K562 (cell line): ENCODE measurements around the gene UBA3. TPM values are rescaled to one million over a fixed set of nuclear protein-coding genes. Genes with fewer than 3 reads are reported as not detected.

ENCODE experiments used
- ATAC-seq: fragments of 200-7000 bp; cut with Tn5 transposase; 3 replicates; pipeline ENCODE4 v1.9.1; 2020; ENCODE audit warnings: moderate library complexity
- BruUV-seq: library from RNA; stranded (reverse); fragments of 400-500 nt; replicated peaks from 2 replicates; lab custom pipeline; 2021; lab: Mats Ljungman, UMichigan
- CTCF ChIA-PET: fragments of 300-600 bp; formaldehyde crosslinking; extraction: SDS; loops from one replicate; lab custom pipeline; 2021; ENCODE audit warnings: low intra/inter-chr PET ratio; lab: Yijun Ruan, JAX
- POLR2A ChIA-PET: fragments of 300-600, 350-650 bp; sonication (Branson Sonifier 250); formaldehyde crosslinking; extraction: SDS; loops from one replicate; lab custom pipeline; 2021; ENCODE audit warnings: antibody characterized with exemption, inconsistent platforms; lab: Yijun Ruan, JAX
- DNase-seq, 4 experiments: peaks; one replicate each; pipeline versions ENCODE4 v3.0.0 to v3.0.0-alpha.2; 2011 to 2018; ENCODE audit warnings: low spot score in 3 of 4, mixed read lengths in 3 of 4; ENCODE audit errors: extremely low read depth in 1 of 4
- FAIRE-seq: peaks from 2 replicates; lab custom pipeline; 2011; peaks lifted over from hg19 to GRCh38; lab: Jason Lieb, UNC
- H2AFZ ChIP-seq: 2 replicates; pipeline ENCODE4 v1.6.0; 2011; ENCODE audit warnings: low read depth, low read length, control low read depth, inconsistent platforms
- H3K27ac ChIP-seq: fragments of 200-600 bp; 3 replicates; pipeline ENCODE4 v1.8.0; 2011; ENCODE audit warnings: low read depth, mild to moderate bottlenecking, control low read depth, inconsistent platforms, low read length, moderate library complexity, mixed read lengths; ENCODE audit errors: extremely low read depth
- H3K27me3 ChIP-seq, 2 experiments: fragments of 300-600 bp in 1 of 2; 2 replicates in 1 of 2; 3 replicates in 1 of 2; pipeline versions ENCODE4 v1.6.0 to v1.8.0; 2011; ENCODE audit warnings: inconsistent platforms in 2 of 2, low read length in 2 of 2, mild to moderate bottlenecking in 1 of 2, mixed read lengths in 1 of 2, moderate library complexity in 1 of 2; ENCODE audit not compliant: control insufficient read depth in 2 of 2, insufficient read depth in 2 of 2
- H3K36me3 ChIP-seq: fragments of 300-600 bp; 3 replicates; pipeline ENCODE4 v1.8.0; 2011; ENCODE audit warnings: mild to moderate bottlenecking, low read length, inconsistent platforms; ENCODE audit not compliant: control insufficient read depth, insufficient read depth
- H3K4me1 ChIP-seq, 2 experiments: fragments of 200-600 bp in 1 of 2; replicated peaks in 1 of 2; 2 replicates in 1 of 2; 3 replicates in 1 of 2; pipeline versions ENCODE4 v1.5.1 to v1.8.0; 2011; ENCODE audit warnings: inconsistent platforms in 2 of 2, low read length in 2 of 2, mild to moderate bottlenecking in 1 of 2, mixed read lengths in 1 of 2, moderate library complexity in 1 of 2; ENCODE audit not compliant: control insufficient read depth in 2 of 2, insufficient read depth in 2 of 2
- H3K4me2 ChIP-seq: 2 replicates; pipeline ENCODE4 v1.6.1; 2011; ENCODE audit warnings: low read length, control low read depth, inconsistent platforms, mixed read lengths; ENCODE audit not compliant: insufficient read depth
- H3K4me3 ChIP-seq: fragments of 200-600 bp; sonication (generic), shearing (Covaris generic); 2 replicates; pipeline ENCODE4 v1.5.1; 2016; ENCODE audit warnings: control low read depth, inconsistent platforms
- H3K79me2 ChIP-seq: fragments of 200-600 bp; 3 replicates; pipeline ENCODE4 v1.8.0; 2011; ENCODE audit warnings: low read length, inconsistent platforms; ENCODE audit not compliant: control insufficient read depth, insufficient read depth
- H3K9ac ChIP-seq, 2 experiments: 2 replicates each; pipeline versions ENCODE4 v1.6.0 to v1.6.1; 2011; ENCODE audit warnings: low read depth in 2 of 2, low read length in 2 of 2, control low read depth in 1 of 2, inconsistent platforms in 1 of 2, mild to moderate bottlenecking in 1 of 2, mixed read lengths in 1 of 2; ENCODE audit not compliant: insufficient read depth in 1 of 2
- H3K9me1 ChIP-seq: one replicate; pipeline ENCODE4 v1.6.0; 2011; ENCODE audit warnings: inconsistent platforms, mild to moderate bottlenecking, low read length, moderate library complexity; ENCODE audit not compliant: control insufficient read depth, insufficient read depth
- H3K9me3 ChIP-seq: replicated peaks from 2 replicates; pipeline ENCODE4 v1.5.1; 2011; ENCODE audit warnings: low read depth, low read length, inconsistent platforms; ENCODE audit not compliant: control insufficient read depth, insufficient read depth
- H4K20me1 ChIP-seq: replicated peaks from 2 replicates; pipeline ENCODE4 v1.6.1; 2011; ENCODE audit warnings: low read length, inconsistent platforms, mixed read lengths; ENCODE audit not compliant: control insufficient read depth, insufficient read depth
- BRD9 ChIP-seq: fragments of 450-650 bp; IDR thresholded peaks from 2 replicates; pipeline ENCODE4 v1.6.1; 2018; ENCODE audit warnings: low read depth; ENCODE audit not compliant: partially characterized antibody
- MIER1 ChIP-seq: fragments of 450-650 bp; IDR thresholded peaks from 2 replicates; pipeline ENCODE4 v1.6.1; 2016; ENCODE audit warnings: antibody characterized with exemption, mild to moderate bottlenecking, low read depth
- WGBS: fragments of 100-300 bp; shearing (Covaris generic); methylation state at CpG from one replicate; pipeline ENCODE4 v1.1.6; 2016; ENCODE audit warnings: low coverage, mixed read lengths; ENCODE audit not compliant: insufficient coverage; ENCODE audit errors: missing lambda C conversion rate; 5-methylcytosine and 5-hydroxymethylcytosine counted together
- in situ Hi-C: fragments of 300-500 bp; cut with MboI; formaldehyde crosslinking; loops from 4 replicates; pipeline ENCODE4 v1.15.0; 2018; ENCODE audit warnings: inconsistent platforms, mixed read lengths
- intact Hi-C: fragments of 100-400 bp; cut with micrococcal nuclease; formaldehyde crosslinking; loops from 2 replicates; pipeline ENCODE4 v1.14.2; 2022
- polyA plus RNA-seq, 8 experiments: library from polyadenylated mRNA; depleted of rRNA in 4 of 8; stranded (reverse) in 5 of 8; unstranded in 3 of 8; fragments of >200 nt; fragmentation: Nextera tagmentation in 2 of 8; fragmentation: Illumina TruSeq in 1 of 8; extraction: Ambion mirVana in 2 of 8; extraction: Trizol in 1 of 8; gene quantifications; 2 replicates each; pipeline versions ENCODE4 v1.2.1 to v1.2.3, GENCODE V29; 2011 to 2014; ENCODE audit warnings: inconsistent platforms in 1 of 8, missing spikeins in 1 of 8
- total RNA-seq, 7 experiments: library from RNA; depleted of rRNA in 6 of 7; stranded (reverse); fragments of >200 nt in 6 of 7; fragmentation: Illumina TruSeq in 2 of 7; extraction: Trizol in 2 of 7; gene quantifications; 2 replicates each; pipeline versions ENCODE4 v1.2.1 to v1.2.3, GENCODE V29; 2011 to 2021; ENCODE audit warnings: low replicate concordance in 1 of 7
- TF ChIP-seq, protein P1 (sequence below): fragments of 250-450 bp; sonication (Bioruptor Pico); IDR thresholded peaks from 2 replicates; pipeline ENCODE4 v1.5.0; 2022; ENCODE audit warnings: mild to moderate bottlenecking

UBA3 gene
- total and polyA plus RNA-seq, 9 of the 15 experiments (the other 6 are each of a cell fraction or from before 2014, with no cell fraction given): 23.2 to 80.0 (median 38.6) TPM

DNA sequence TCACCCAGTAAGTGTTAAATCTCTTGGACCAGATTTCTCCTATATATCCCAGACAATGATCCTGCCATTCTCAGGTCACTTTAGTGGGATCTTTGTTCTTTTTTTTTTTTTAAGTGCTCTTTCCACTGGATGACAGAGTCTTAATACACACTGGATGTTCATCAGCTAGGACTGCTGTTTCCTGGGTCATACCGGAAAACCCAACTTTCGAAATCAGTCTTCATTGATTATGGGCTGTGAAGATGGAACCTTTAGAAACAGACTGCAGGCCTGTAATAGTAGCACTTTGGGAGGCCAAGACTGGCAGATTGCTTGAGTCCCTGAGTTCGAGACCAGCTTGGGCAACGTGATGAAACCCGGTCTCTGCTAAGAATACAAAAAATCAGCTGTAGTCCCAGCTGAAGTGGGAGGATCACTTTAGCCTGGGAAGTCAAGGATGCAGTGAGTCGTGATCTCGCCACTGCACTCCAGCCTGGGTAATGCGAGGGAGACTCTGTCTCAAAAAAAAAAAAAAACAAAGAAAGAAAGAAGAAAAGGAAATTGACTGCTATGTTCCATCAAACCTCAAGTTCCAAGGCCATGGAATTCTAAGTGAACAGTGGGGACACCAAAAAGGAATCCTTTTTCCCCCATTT is 69.0 kb downstream of the UBA3 start:
- H3K36me3 ChIP-seq: peaks cover 43% of the 10 kb centered on the region; the same call in 2 of the 3 replicates
- H3K27me3 ChIP-seq: no peaks in the 10 kb centered on the region
- peaks cover 18% of the 10 kb centered on the region for H3K79me2 ChIP-seq
- CTCF ChIA-PET: no interaction called here
- no peak overlapping the region for H3K4me3 ChIP-seq
- no TSS peak for BruUV-seq
- no peaks in the 10 kb centered on the region for H3K9me3 ChIP-seq
- no peak for DNase-seq
- H4K20me1 ChIP-seq: no peaks in the 10 kb centered on the region
- FAIRE-seq: no peak
- no peak for ATAC-seq
- POLR2A ChIA-PET: interaction anchor here (0.7 to 1.0 kb wide), 2 partner anchors 11 to 41 kb away, joined by 3 to 4 read pairs; partner anchors contain the start of gene TMF1
- H2AFZ ChIP-seq: no peak overlapping the region
- TF ChIP-seq, protein P1, sequence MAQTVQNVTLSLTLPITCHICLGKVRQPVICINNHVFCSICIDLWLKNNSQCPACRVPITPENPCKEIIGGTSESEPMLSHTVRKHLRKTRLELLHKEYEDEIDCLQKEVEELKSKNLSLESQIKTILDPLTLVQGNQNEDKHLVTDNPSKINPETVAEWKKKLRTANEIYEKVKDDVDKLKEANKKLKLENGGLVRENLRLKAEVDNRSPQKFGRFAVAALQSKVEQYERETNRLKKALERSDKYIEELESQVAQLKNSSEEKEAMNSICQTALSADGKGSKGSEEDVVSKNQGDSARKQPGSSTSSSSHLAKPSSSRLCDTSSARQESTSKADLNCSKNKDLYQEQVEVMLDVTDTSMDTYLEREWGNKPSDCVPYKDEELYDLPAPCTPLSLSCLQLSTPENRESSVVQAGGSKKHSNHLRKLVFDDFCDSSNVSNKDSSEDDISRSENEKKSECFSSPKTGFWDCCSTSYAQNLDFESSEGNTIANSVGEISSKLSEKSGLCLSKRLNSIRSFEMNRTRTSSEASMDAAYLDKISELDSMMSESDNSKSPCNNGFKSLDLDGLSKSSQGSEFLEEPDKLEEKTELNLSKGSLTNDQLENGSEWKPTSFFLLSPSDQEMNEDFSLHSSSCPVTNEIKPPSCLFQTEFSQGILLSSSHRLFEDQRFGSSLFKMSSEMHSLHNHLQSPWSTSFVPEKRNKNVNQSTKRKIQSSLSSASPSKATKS (CRISPR knock-in tag): no peak
- TF ChIP-seq BRD9: no peak
- no peak for TF ChIP-seq MIER1
- in situ Hi-C loops (no loop called here), intact Hi-C loops (no loop called here)
- H3K27ac ChIP-seq: no peak overlapping the region
- no peak overlapping the region for H3K4me2 ChIP-seq
- WGBS: 100% methylated on average over 1 of the region's 8 CpGs
- no peak overlapping the region for H3K9ac ChIP-seq
- peaks cover 8 to 17% of the 10 kb centered on the region in 2 experiments for H3K4me1 ChIP-seq
- no peaks in the 10 kb centered on the region for H3K9me1 ChIP-seq
